Stimulated activated CD8-positive, alpha-beta memory T cell treated with anti-CD3 and anti-CD28 coated beads, Interleukin-12 subunit alpha, Interleukin-12 subunit beta, amount 100 ng/mL, for 1 hour (primary cell): ENCODE results near the gene CTNNA3.
"Not testable (repeated sequence)": the region's sequence is repeated elsewhere in the genome, so short reads cannot be mapped to it uniquely, and the experiment has no call there.

Experiments used
- DNase-seq: peaks from one replicate; pipeline ENCODE4 v3.0.0-alpha.2; 2020; ENCODE audit warnings: low read depth

The CTNNA3 gene

GRCh38 chr10:67246066-67246555 lies 449.9 kb downstream of the CTNNA3 start:
- no peak for DNase-seq

GRCh38 chr10:67242528-67242927 lies 453.5 kb downstream of the CTNNA3 start:
- no peak for DNase-seq

GRCh38 chr10:67241451-67241850 lies 454.5 kb downstream of the CTNNA3 start:
- no peak for DNase-seq

- DNase-seq = no peak
These were observed 456.0 kb downstream of the CTNNA3 start for GRCh38 chr10:67239864-67240497.

GRCh38 chr10:67230680-67231500 lies 465.1 kb downstream of the CTNNA3 start:
- DNase-seq = not testable (repeated sequence)

GRCh38 chr10:67225226-67225625 lies 470.8 kb downstream of the CTNNA3 start:
- DNase-seq = no peak

- no peak for DNase-seq
These were observed 471.4 kb downstream of the CTNNA3 start for GRCh38 chr10:67224553-67224952.

GRCh38 chr10:67222934-67223333 lies 473.1 kb downstream of the CTNNA3 start:
- no peak for DNase-seq

GRCh38 chr10:67221939-67222494 lies 474.0 kb downstream of the CTNNA3 start:
- no peak for DNase-seq

- DNase-seq = no peak
These were observed 484.3 kb downstream of the CTNNA3 start for GRCh38 chr10:67211680-67212079.

- not testable (repeated sequence) for DNase-seq
These were observed 488.1 kb downstream of the CTNNA3 start for GRCh38 chr10:67207923-67208322.

- DNase-seq = no peak
These were observed 495.0 kb downstream of the CTNNA3 start for GRCh38 chr10:67200913-67201564.

GRCh38 chr10:67175354-67175753 lies 520.6 kb downstream of the CTNNA3 start:
- no peak for DNase-seq

- DNase-seq = no peak
These were observed 522.2 kb downstream of the CTNNA3 start for GRCh38 chr10:67173787-67174186.

- no peak for DNase-seq
These were observed 524.0 kb downstream of the CTNNA3 start for GRCh38 chr10:67171970-67172369.

- no peak for DNase-seq
These were observed 539.8 kb downstream of the CTNNA3 start for GRCh38 chr10:67156239-67156638.

GRCh38 chr10:67151471-67151870 lies 544.5 kb downstream of the CTNNA3 start:
- no peak for DNase-seq

- DNase-seq = no peak
These were observed 551.5 kb downstream of the CTNNA3 start for GRCh38 chr10:67144530-67144929.

GRCh38 chr10:67141300-67141699 lies 554.7 kb downstream of the CTNNA3 start:
- DNase-seq = no peak

- no peak for DNase-seq
These were observed 555.4 kb downstream of the CTNNA3 start for GRCh38 chr10:67140641-67141040.

GRCh38 chr10:67127441-67127840 lies 568.6 kb downstream of the CTNNA3 start:
- DNase-seq = no peak

- no peak for DNase-seq
These were observed 576.3 kb downstream of the CTNNA3 start for GRCh38 chr10:67119651-67120050.

GRCh38 chr10:67115972-67116371 lies 580.0 kb downstream of the CTNNA3 start:
- DNase-seq = no peak
